Effector memory CD8-positive, alpha-beta T cell (primary cell): ENCODE results near the gene MIAT.
"Not testable (repeated sequence)": the region's sequence is repeated elsewhere in the genome, so short reads cannot be mapped to it uniquely, and the experiment has no call there.

Experiments
- ATAC-seq: fragments of 150-1000 bp; cut with Tn5 transposase; replicated peaks from 2 replicates; pipeline ENCODE4 v1.10.0; 2021; ENCODE audit warnings: mild to moderate bottlenecking, moderate library complexity
- DNase-seq, 3 experiments: peaks; one replicate each; pipeline ENCODE4 v3.0.0; 2021
- H3K27ac Mint-ChIP-seq, 2 donors: one replicate each; pipeline ENCODE4 v1.8.0; 2022; ENCODE audit warnings: mild to moderate bottlenecking in 2 of 2, mixed read lengths in 2 of 2, moderate library complexity in 2 of 2
- H3K27me3 Mint-ChIP-seq, 2 donors: one replicate each; pipeline ENCODE4 v1.8.0; 2022; ENCODE audit warnings: mixed read lengths in 2 of 2
- H3K36me3 Mint-ChIP-seq: one replicate; pipeline ENCODE4 v1.8.0; 2022; ENCODE audit warnings: mild to moderate bottlenecking, moderate library complexity, mixed read lengths; ENCODE audit not compliant: insufficient read depth
- H3K4me1 Mint-ChIP-seq, 2 donors: one replicate each; pipeline ENCODE4 v1.8.0; 2022; ENCODE audit warnings: low read depth in 2 of 2, mixed read lengths in 2 of 2
- H3K4me3 Mint-ChIP-seq, 2 donors: one replicate each; pipeline ENCODE4 v1.8.0; 2022; ENCODE audit warnings: mild to moderate bottlenecking in 2 of 2, mixed read lengths in 2 of 2, moderate library complexity in 2 of 2
- H3K9me3 Mint-ChIP-seq, 2 donors: one replicate each; pipeline ENCODE4 v1.8.0; 2022; ENCODE audit warnings: mixed read lengths in 2 of 2

Gene MIAT

GRCh38 chr22:26702906-26703830 is 45.8 kb downstream of the MIAT start:
- Mint-ChIP-seq H3K4me1 (peaks cover 24 to 39% of the 10 kb centered on the region in 2 donors), H3K27me3 (no peaks in the 10 kb centered on the region), H3K9me3 (no peaks in the 10 kb centered on the region), H3K36me3 (peaks cover 13% of the 10 kb centered on the region), H3K27ac (peak overlapping the region in 1 of 2 donors; percentile 33), H3K4me3 (no peak overlapping the region)
- DNase-seq (no peak), ATAC-seq (no peak)

DNA sequence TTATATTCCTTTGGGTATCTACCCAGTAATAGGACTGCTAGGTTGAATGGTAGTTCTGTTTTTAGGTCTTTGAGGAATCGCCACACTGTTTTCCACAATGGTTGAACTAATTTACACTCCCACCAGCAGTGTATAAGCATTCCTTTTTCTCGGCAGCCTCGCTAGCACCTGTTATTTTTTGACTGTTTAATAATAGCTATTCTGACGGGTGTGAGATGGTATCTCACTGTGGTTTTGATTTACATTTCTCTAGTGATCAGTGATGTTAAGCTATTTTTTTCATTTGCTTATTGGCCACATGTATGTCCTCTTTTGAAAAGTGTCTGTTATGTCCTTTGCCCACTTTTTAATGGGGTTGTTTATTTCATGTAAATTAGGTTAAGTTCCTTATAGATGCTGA is 48.0 kb downstream of the MIAT start:
- not testable (repeated sequence) for H3K27me3 Mint-ChIP-seq, DNase-seq, H3K4me3 Mint-ChIP-seq, ATAC-seq, H3K36me3 Mint-ChIP-seq, H3K9me3 Mint-ChIP-seq
- Mint-ChIP-seq H3K4me1 (peaks cover 21 to 34% of the 10 kb centered on the region in 2 donors), H3K27ac (peak overlapping the region in 1 of 2 donors; percentile 27)

DNA sequence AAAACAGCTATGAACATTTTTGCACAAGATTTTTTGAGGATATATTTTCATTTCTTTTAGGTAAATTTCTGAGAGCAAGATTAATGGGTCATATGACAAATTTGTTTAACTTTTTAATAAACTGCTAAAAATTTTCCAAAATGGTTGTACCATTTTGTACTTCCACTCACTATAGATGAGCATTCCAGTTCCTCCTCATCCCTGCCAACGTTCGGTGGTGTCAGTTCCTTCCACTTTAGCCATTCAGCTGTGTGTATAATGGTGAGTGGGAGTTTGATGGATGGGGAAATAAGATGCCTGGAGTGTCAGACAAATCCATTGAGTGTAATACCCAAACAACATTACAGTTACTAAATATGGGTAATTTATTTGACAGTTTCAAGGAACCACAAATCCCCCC is 49.7 kb downstream of the MIAT start:
- Mint-ChIP-seq H3K4me1 (peaks cover 39 to 51% of the 10 kb centered on the region in 2 donors), H3K36me3 (peaks cover 12% of the 10 kb centered on the region), H3K27ac (peak overlapping the region in 1 of 2 donors; percentile 8), H3K9me3 (no peaks in the 10 kb centered on the region), H3K4me3 (no peak overlapping the region), H3K27me3 (no peaks in the 10 kb centered on the region)
- DNase-seq: no peak
- no peak for ATAC-seq

- H3K27ac Mint-ChIP-seq: peak overlapping the region in 1 of 2 donors; percentile 8
- peaks cover 12% of the 10 kb centered on the region for H3K36me3 Mint-ChIP-seq
- no peaks in the 10 kb centered on the region for H3K27me3 Mint-ChIP-seq
- ATAC-seq (no peak), DNase-seq (no peak)
- no peaks in the 10 kb centered on the region for H3K9me3 Mint-ChIP-seq
- peaks cover 38 to 55% of the 10 kb centered on the region in 2 donors for H3K4me1 Mint-ChIP-seq
- H3K4me3 Mint-ChIP-seq: no peak overlapping the region
Observed at GRCh38 chr22:26707581-26707980, 50.2 kb downstream of the MIAT start.

- Mint-ChIP-seq H3K4me3 (no peak overlapping the region), H3K27me3 (no peaks in the 10 kb centered on the region), H3K27ac (peak overlapping the region; percentile 8 to 44), H3K36me3 (peaks cover 12% of the 10 kb centered on the region), H3K4me1 (peaks cover 35 to 56% of the 10 kb centered on the region in 2 donors), H3K9me3 (no peaks in the 10 kb centered on the region)
- ATAC-seq (no peak), DNase-seq (no peak)
Observed at GRCh38 chr22:26708256-26709009, 51.0 kb downstream of the MIAT start.

DNA sequence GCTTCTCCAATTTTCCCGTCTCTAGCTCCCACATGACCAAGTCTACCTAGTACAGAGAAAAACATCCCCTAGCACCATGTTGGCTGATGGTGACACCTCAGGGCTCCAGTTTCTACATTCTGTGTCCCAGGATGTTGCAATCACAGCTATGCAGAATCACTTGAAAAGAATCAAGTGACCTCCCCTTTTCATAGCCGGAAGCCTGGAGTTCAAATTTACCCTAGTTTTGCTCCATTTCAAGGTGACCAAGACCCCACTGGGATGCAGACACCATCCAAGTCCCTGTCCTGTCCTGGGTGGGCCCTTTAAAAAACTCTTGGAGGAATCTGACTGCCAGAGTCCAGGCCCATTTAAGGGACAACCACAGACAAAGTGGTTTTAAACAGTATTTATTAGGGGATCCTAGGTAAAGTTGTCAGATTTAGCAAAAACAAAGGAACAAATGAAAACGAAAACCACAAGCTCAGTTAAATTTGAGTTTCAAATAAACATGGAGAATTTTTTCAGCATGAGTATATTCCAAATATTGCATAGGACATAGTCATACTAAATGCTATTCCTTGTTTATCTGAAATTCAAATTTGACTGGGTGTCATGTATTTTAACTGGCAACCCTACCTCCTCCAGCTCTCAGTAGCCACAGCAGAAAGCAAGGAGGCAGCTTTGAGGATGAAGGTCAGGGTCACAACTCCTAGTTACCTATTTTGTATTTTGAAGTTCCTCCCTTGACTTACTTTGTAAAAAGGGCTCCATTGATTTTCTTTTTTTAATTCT is 52.4 kb downstream of the MIAT start:
- Mint-ChIP-seq H3K27ac (peak overlapping the region; percentile 81 to 93), H3K36me3 (peaks cover 14% of the 10 kb centered on the region), H3K4me1 (peaks cover 38 to 62% of the 10 kb centered on the region in 2 donors), H3K4me3 (no peak overlapping the region), H3K9me3 (no peaks in the 10 kb centered on the region), H3K27me3 (no peaks in the 10 kb centered on the region)
- DNase-seq: no peak
- ATAC-seq: no peak

DNA sequence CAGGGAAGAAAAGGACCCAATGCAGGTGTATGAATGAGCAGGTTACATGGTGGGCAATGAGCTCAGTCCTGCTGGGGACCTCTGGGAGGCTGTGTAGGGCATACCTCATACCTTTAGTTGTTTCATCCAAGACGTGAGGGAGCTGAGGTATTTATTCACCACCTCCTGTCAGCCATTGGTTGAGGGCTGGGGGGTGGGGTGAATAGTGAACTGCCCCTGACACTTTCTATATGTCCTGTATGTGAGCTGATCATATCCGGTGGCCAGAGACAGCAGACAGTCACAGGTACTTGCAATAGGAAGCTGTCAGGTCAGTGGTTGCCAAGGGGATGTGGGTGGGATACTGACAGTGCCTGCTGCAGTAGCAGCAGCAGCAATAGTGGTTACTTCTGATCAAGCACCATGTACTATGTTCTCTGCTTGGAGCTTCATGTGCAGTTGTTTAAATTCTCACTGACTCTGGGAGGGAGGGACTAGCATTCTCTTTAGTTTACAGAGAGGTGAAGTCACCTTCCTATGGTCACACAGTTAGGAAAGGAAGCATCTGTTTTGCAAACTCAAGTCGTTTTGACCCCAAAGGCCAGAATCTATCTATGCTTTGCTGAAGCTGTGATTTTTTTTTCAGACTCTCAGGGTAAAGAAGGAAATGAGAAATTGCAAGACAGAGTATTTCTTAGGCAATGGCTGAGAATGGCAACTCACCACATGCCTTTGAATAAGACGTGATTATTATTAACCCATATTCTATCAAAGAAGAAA is 54.0 kb downstream of the MIAT start:
- Mint-ChIP-seq H3K4me1 (peaks cover 29 to 56% of the 10 kb centered on the region in 2 donors), H3K27me3 (no peaks in the 10 kb centered on the region), H3K4me3 (peak overlapping the region in 1 of 2 donors; percentile 44), H3K36me3 (peaks cover 23% of the 10 kb centered on the region), H3K27ac (peak overlapping the region; percentile 81 to 93), H3K9me3 (no peaks in the 10 kb centered on the region)
- peak; percentile 2 to 12 (median 5) for DNase-seq
- peak; percentile 89 for ATAC-seq

- DNase-seq: no peak
- no peaks in the 10 kb centered on the region for H3K27me3 Mint-ChIP-seq
- peak overlapping the region; percentile 81 to 93 for H3K27ac Mint-ChIP-seq
- H3K4me3 Mint-ChIP-seq: no peak overlapping the region
- peaks cover 29 to 58% of the 10 kb centered on the region in 2 donors for H3K4me1 Mint-ChIP-seq
- ATAC-seq: no peak
- peaks cover 25% of the 10 kb centered on the region for H3K36me3 Mint-ChIP-seq
- no peaks in the 10 kb centered on the region for H3K9me3 Mint-ChIP-seq
Observed at GRCh38 chr22:26712158-26712557, 54.8 kb downstream of the MIAT start.

DNA sequence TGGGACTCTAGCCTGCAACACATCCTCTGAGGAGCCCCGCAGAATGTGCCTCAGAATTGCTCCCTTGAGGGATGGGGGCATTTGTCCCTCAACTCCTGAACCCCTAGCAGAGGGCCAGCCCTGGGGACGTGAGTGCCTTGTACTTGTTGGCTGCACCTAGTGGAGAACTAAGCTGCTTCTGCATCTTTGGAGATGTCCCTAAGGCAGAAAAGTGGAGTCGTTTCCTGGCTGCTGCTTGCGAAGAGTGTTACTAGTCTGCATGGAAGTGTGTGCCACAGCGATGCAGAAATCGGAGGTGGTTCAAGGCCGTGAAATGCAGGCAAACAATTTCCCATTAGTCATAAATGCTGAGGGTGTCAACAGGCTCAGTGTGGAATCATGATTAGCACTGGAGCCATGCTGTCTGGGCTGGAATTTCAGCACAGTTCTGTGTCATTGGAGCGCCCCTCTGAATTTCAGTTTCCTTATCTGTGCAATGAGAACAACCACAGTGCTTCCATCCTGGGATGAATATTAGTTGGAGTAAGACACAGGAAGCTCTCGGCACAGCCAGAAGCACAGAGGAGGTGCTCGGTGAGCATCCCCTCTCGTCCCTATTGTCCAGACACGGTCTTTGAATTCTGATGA is 56.5 kb downstream of the MIAT start:
- peaks cover 33% of the 10 kb centered on the region for H3K36me3 Mint-ChIP-seq
- H3K27ac Mint-ChIP-seq: peak overlapping the region; percentile 36 to 93
- DNase-seq (no peak), ATAC-seq (no peak)
- peaks cover 29 to 48% of the 10 kb centered on the region in 2 donors for H3K4me1 Mint-ChIP-seq
- no peak overlapping the region for H3K4me3 Mint-ChIP-seq
- no peaks in the 10 kb centered on the region for H3K27me3 Mint-ChIP-seq
- H3K9me3 Mint-ChIP-seq: no peaks in the 10 kb centered on the region

DNA sequence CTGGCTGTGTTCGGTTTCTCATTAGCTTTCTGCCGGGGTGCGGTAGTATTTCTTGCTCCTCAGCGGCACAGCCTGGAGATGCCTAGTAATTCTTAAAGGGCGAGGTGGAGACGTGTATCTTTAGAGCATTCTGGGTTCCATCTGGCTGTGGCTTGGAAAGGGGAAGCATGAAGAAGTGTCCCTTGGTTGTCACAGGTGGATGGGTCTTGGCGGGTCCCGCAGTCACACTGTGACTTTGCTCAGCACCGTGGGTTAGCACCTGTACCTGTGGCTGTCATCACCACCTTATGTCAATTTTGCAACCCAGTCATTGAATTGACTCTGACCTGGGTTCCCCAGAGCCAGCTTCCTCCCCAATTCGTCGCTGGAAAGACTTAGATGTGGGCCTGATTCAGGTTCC is 57.6 kb downstream of the MIAT start:
- H3K27ac Mint-ChIP-seq: peak overlapping the region; percentile 74 to 93
- no peak for ATAC-seq

DNA sequence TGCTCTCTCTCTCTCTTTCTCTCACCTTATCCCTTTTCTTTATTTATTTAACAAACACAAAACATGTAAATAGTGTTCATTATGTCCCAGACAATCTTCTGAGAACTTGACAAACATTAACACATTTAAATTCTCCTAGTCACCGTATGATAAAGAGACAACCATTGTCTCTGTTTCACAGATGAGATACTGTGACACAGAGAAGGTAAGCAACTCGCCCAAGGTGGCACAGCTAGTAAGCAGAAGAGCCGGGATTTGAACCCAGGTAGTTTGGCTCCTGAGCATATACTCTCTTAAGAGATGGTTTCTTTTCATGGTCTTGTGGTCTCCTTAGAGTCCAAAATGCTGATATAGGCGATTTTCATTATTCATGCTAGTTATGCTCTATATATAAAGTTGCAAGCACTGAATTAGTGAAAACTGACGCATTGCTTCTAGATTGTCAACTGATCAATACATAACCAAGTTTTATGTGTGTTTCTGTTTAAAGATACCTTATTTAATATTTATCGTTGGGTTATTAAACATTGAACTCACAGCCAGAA is 58.1 kb downstream of the MIAT start:
- Mint-ChIP-seq H3K4me3 (no peak overlapping the region), H3K36me3 (peaks cover 45% of the 10 kb centered on the region), H3K9me3 (no peaks in the 10 kb centered on the region), H3K4me1 (peaks cover 29 to 44% of the 10 kb centered on the region in 2 donors), H3K27ac (peak overlapping the region; percentile 74 to 93), H3K27me3 (no peaks in the 10 kb centered on the region)
- ATAC-seq: no peak
- no peak for DNase-seq

More for the DNA sequence above, 57.6 kb downstream of the MIAT start:
- Mint-ChIP-seq H3K4me1 (peaks cover 29 to 48% of the 10 kb centered on the region in 2 donors), H3K4me3 (no peak overlapping the region), H3K27me3 (no peaks in the 10 kb centered on the region), H3K36me3 (peaks cover 41% of the 10 kb centered on the region), H3K9me3 (no peaks in the 10 kb centered on the region)
- no peak for DNase-seq

- H3K27ac Mint-ChIP-seq: no peak overlapping the region
- DNase-seq: no peak
- peaks cover 10 to 22% of the 10 kb centered on the region in 2 donors for H3K4me1 Mint-ChIP-seq
- H3K36me3 Mint-ChIP-seq: peaks cover 46% of the 10 kb centered on the region
- ATAC-seq: no peak
- no peaks in the 10 kb centered on the region for H3K9me3 Mint-ChIP-seq
- no peaks in the 10 kb centered on the region for H3K27me3 Mint-ChIP-seq
- no peak overlapping the region for H3K4me3 Mint-ChIP-seq
Observed at GRCh38 chr22:26718488-26718887, 61.1 kb downstream of the MIAT start.
